Fibroblast of the aortic adventitia (primary cell): ENCODE measurements around the gene IL11RA. TPM values are rescaled to one million over a fixed set of nuclear protein-coding genes. Genes with fewer than 3 reads are reported as not detected.

Experiments
- DNase-seq: peaks from one replicate; pipeline ENCODE4 v3.0.0-alpha.2; 2010; ENCODE audit warnings: low read depth
- H3K4me3 ChIP-seq: 2 replicates; pipeline ENCODE4 v1.5.1; 2011; ENCODE audit warnings: low read depth, mild to moderate bottlenecking, control low read depth, low read length, moderate library complexity
- total RNA-seq: library from RNA; depleted of rRNA; stranded (reverse); fragments of >200 nt; gene quantifications from 2 replicates; pipeline ENCODE4 v1.2.3, GENCODE V29; 2012; ENCODE audit warnings: low replicate concordance
- TF ChIP-seq, protein P1 (sequence below): IDR thresholded peaks from 2 replicates; pipeline ENCODE4 v1.5.1; 2011; ENCODE audit warnings: mild to moderate bottlenecking, low read length, control low read depth, inconsistent platforms; ENCODE audit not compliant: insufficient read depth

The IL11RA gene
- total RNA-seq, 1 donor, result 23.8 TPM

DNA sequence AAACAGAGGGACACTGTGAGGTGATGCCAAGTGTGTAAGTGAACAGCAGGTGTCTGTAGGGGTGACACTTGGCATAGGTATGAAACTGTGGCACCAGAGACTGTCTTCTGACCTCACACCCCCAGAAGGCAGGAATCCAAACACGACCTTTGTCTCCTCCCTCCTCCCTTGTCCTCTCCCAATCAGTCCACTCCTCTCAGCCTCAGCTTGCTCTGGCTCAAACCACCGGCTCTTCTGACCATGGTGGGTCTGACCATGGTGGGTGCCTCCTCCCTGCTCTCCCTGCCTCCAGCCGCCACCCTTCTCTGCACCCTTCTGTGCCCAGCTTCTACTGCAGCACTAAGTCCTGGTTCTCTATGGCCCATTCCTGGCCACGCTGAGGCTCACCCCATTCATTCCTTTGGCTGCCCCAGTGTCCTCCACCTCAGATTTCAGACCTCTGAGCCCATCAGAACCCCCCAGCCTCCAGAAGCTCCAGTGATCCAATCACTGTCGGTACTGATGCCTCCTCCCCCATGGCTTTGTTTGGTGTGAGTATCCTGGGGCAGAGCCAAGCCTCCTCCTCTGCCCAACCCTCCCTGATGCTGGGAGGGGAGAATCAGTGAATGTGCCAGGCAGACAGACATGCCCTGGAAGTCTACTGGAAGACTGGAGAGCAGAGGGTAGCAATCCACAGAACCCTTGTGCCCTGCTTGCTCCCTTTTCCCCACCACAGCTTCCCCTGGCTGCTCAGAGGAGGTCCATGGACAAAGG lies 21.4 kb upstream of the IL11RA start:
- no peak for DNase-seq
- TF ChIP-seq, protein P1, sequence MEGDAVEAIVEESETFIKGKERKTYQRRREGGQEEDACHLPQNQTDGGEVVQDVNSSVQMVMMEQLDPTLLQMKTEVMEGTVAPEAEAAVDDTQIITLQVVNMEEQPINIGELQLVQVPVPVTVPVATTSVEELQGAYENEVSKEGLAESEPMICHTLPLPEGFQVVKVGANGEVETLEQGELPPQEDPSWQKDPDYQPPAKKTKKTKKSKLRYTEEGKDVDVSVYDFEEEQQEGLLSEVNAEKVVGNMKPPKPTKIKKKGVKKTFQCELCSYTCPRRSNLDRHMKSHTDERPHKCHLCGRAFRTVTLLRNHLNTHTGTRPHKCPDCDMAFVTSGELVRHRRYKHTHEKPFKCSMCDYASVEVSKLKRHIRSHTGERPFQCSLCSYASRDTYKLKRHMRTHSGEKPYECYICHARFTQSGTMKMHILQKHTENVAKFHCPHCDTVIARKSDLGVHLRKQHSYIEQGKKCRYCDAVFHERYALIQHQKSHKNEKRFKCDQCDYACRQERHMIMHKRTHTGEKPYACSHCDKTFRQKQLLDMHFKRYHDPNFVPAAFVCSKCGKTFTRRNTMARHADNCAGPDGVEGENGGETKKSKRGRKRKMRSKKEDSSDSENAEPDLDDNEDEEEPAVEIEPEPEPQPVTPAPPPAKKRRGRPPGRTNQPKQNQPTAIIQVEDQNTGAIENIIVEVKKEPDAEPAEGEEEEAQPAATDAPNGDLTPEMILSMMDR, result no peak
- no peak overlapping the region for H3K4me3 ChIP-seq

DNA sequence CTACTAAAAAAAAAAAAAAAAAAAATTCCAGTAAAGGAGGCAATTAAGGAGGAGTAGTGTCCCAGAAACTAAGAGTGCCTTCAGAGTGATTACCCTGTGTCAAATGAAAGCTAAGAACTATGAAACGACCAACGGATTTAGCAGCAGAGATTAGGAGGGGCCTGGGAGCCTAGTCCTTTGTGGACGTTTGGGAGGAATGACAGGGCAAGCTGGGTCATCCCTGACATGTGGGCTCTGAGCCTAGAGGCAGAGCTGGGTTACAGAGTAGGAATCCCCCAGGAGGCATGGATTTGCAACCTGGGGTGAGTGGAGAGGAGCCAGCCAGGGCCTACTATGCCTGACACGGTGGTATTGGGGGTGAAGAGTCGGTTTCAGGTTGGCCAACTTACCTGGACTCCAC lies 18.8 kb upstream of the IL11RA start:
- TF ChIP-seq, protein P1, result no peak
- no peak for DNase-seq
- no peak overlapping the region for H3K4me3 ChIP-seq

DNA sequence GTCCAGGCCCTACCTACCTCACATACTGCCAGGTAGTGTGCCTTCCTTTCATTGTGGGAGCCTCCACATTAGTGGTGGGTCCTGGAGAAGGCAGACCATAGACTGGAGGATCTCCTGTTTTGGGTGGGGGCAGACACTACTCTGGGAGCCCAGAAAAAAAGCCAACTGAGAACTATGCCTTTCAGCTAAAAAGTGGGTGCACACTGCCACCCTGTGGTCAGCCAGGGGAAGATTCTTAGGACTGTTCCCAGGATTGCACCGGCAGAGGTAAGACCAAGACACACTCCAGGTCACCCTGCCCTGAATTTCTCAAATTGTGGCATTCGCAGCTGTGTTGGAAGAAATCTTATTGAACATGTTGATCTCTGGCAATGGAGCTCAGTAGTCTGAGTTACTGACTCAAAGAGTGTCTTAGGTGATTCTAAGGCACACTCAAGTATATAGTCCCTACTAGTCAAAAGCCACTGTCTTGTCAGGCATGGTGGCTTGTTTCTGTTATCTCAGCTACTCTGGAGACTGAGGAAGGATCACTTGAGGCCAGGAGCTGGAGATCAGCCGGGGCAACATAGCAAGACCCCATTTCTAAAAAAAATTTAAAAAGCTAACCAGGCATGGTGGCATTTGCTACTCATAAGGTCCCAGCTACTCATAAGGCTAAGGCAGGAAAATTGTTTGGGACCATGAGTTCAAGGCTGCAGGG lies 18.0 kb upstream of the IL11RA start:
- DNase-seq, result peak; percentile 75
- TF ChIP-seq, protein P1, result peak; percentile 82

DNA sequence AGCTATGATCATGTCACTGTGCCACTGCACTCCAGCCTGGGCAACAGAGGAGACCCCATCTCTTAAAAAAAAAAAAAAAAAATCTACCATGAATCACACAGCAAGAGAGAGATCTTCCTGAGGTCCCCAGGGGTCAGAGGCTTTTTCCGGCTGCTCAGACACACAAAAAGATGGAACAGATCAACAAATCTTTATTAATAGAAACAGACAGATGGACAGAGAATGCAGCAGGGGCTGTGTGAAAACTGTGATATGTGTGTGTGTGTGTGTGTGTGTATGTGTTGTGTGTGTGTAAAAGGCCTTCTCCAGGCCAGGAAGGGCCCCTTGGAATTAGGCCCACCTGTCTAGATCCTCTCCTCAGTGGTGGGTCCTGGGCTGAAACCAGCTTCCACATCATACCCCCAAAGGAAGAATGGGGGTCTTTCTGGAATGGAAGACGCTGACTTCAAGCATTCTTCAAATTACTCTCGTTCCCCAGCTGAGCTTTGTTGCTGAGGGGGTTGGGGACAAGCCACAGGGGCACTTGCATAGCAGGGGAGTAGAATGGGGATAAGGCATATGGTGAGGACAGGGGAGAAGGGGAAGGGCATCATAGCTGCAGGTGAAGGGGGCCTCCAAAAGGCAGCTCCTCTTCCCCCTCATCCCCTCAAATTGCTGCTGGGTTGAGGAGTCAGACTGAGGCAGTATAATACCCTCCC lies 17.3 kb upstream of the IL11RA start:
- DNase-seq, result no peak
- no peak overlapping the region for H3K4me3 ChIP-seq
- TF ChIP-seq, protein P1, result no peak

More for the DNA sequence above, 18.0 kb upstream of the IL11RA start:
- no peak overlapping the region for H3K4me3 ChIP-seq

DNA sequence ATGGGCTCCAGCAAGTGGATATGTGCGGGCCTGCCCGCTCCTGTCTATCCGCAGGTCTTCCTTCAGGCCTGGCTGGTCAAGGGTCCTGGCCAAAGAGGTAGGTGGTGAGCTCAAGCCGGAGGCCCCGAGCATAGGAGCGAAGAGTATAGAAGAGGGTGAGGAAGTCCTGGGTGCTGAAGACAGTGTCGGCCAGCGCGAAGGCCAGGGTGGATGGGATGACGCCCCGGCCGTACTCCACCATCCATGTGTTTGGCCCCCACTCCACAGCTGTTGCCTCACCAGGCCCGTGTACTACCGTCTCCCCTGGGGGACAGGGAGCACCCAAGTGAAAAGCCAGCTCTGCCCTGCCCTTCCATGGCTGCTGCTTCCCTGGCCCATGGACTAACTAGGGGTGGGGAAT lies 16.4 kb upstream of the IL11RA start:
- no peak for DNase-seq
- no peak overlapping the region for H3K4me3 ChIP-seq
- TF ChIP-seq, protein P1, result no peak

DNA sequence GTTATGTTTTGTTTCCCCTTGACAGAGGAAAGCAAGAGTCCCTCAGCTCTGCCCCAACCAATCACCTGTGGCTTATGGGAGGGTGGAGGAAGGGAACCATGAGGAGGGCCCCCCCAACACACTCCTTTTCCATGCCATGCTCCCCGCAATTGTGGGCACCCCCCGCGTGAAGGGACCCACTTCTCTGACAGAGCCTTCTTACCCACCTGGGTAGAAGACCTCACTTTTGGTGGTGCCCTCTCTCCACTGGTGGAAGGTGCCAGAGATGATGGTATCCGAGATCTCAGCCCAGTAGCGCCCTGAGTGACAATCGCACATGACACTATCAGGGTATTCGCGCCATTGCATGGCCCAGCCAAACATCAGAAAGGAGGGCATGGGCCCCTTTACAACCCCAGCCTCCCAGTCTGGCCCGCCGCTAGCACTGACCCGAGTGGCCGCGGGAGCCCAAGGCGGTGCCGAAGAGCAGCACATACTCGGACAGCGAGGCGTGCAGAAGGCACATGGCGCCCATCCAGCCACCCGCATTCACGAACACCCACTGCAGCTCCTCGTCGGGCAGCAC lies 15.1 kb upstream of the IL11RA start:
- DNase-seq, result peak; percentile 44
- TF ChIP-seq, protein P1, result no peak
- peak overlapping the region; percentile 81 for H3K4me3 ChIP-seq
